K562 (cell line): ENCODE measurements around the gene TFF2. TPM values are rescaled to one million over a fixed set of nuclear protein-coding genes. Genes with fewer than 3 reads are reported as not detected.

ENCODE experiments used
- ATAC-seq: fragments of 200-7000 bp; cut with Tn5 transposase; 3 replicates; pipeline ENCODE4 v1.9.1; 2020; ENCODE audit warnings: moderate library complexity
- BruUV-seq: library from RNA; stranded (reverse); fragments of 400-500 nt; replicated peaks from 2 replicates; lab custom pipeline; 2021; lab: Mats Ljungman, UMichigan
- CTCF ChIA-PET: fragments of 300-600 bp; formaldehyde crosslinking; extraction: SDS; loops from one replicate; lab custom pipeline; 2021; ENCODE audit warnings: low intra/inter-chr PET ratio; lab: Yijun Ruan, JAX
- POLR2A ChIA-PET: fragments of 300-600, 350-650 bp; sonication (Branson Sonifier 250); formaldehyde crosslinking; extraction: SDS; loops from one replicate; lab custom pipeline; 2021; ENCODE audit warnings: antibody characterized with exemption, inconsistent platforms; lab: Yijun Ruan, JAX
- DNase-seq, 4 experiments: peaks; one replicate each; pipeline versions ENCODE4 v3.0.0 to v3.0.0-alpha.2; 2011 to 2018; ENCODE audit warnings: low spot score in 3 of 4, mixed read lengths in 3 of 4; ENCODE audit errors: extremely low read depth in 1 of 4
- FAIRE-seq: peaks from 2 replicates; lab custom pipeline; 2011; peaks lifted over from hg19 to GRCh38; lab: Jason Lieb, UNC
- H2AFZ ChIP-seq: 2 replicates; pipeline ENCODE4 v1.6.0; 2011; ENCODE audit warnings: low read depth, low read length, control low read depth, inconsistent platforms
- H3K27ac ChIP-seq: fragments of 200-600 bp; 3 replicates; pipeline ENCODE4 v1.8.0; 2011; ENCODE audit warnings: low read depth, mild to moderate bottlenecking, control low read depth, inconsistent platforms, low read length, moderate library complexity, mixed read lengths; ENCODE audit errors: extremely low read depth
- H3K27me3 ChIP-seq, 2 experiments: fragments of 300-600 bp in 1 of 2; 2 replicates in 1 of 2; 3 replicates in 1 of 2; pipeline versions ENCODE4 v1.6.0 to v1.8.0; 2011; ENCODE audit warnings: inconsistent platforms in 2 of 2, low read length in 2 of 2, mild to moderate bottlenecking in 1 of 2, mixed read lengths in 1 of 2, moderate library complexity in 1 of 2; ENCODE audit not compliant: control insufficient read depth in 2 of 2, insufficient read depth in 2 of 2
- H3K36me3 ChIP-seq: fragments of 300-600 bp; 3 replicates; pipeline ENCODE4 v1.8.0; 2011; ENCODE audit warnings: mild to moderate bottlenecking, low read length, inconsistent platforms; ENCODE audit not compliant: control insufficient read depth, insufficient read depth
- H3K4me1 ChIP-seq, 2 experiments: fragments of 200-600 bp in 1 of 2; replicated peaks in 1 of 2; 2 replicates in 1 of 2; 3 replicates in 1 of 2; pipeline versions ENCODE4 v1.5.1 to v1.8.0; 2011; ENCODE audit warnings: inconsistent platforms in 2 of 2, low read length in 2 of 2, mild to moderate bottlenecking in 1 of 2, mixed read lengths in 1 of 2, moderate library complexity in 1 of 2; ENCODE audit not compliant: control insufficient read depth in 2 of 2, insufficient read depth in 2 of 2
- H3K4me2 ChIP-seq: 2 replicates; pipeline ENCODE4 v1.6.1; 2011; ENCODE audit warnings: low read length, control low read depth, inconsistent platforms, mixed read lengths; ENCODE audit not compliant: insufficient read depth
- H3K4me3 ChIP-seq: fragments of 200-600 bp; sonication (generic), shearing (Covaris generic); 2 replicates; pipeline ENCODE4 v1.5.1; 2016; ENCODE audit warnings: control low read depth, inconsistent platforms
- H3K79me2 ChIP-seq: fragments of 200-600 bp; 3 replicates; pipeline ENCODE4 v1.8.0; 2011; ENCODE audit warnings: low read length, inconsistent platforms; ENCODE audit not compliant: control insufficient read depth, insufficient read depth
- H3K9ac ChIP-seq, 2 experiments: 2 replicates each; pipeline versions ENCODE4 v1.6.0 to v1.6.1; 2011; ENCODE audit warnings: low read depth in 2 of 2, low read length in 2 of 2, control low read depth in 1 of 2, inconsistent platforms in 1 of 2, mild to moderate bottlenecking in 1 of 2, mixed read lengths in 1 of 2; ENCODE audit not compliant: insufficient read depth in 1 of 2
- H3K9me1 ChIP-seq: one replicate; pipeline ENCODE4 v1.6.0; 2011; ENCODE audit warnings: inconsistent platforms, mild to moderate bottlenecking, low read length, moderate library complexity; ENCODE audit not compliant: control insufficient read depth, insufficient read depth
- H3K9me3 ChIP-seq: replicated peaks from 2 replicates; pipeline ENCODE4 v1.5.1; 2011; ENCODE audit warnings: low read depth, low read length, inconsistent platforms; ENCODE audit not compliant: control insufficient read depth, insufficient read depth
- H4K20me1 ChIP-seq: replicated peaks from 2 replicates; pipeline ENCODE4 v1.6.1; 2011; ENCODE audit warnings: low read length, inconsistent platforms, mixed read lengths; ENCODE audit not compliant: control insufficient read depth, insufficient read depth
- BDP1 ChIP-seq: IDR thresholded peaks from 3 replicates; pipeline ENCODE4 v1.6.1; 2011; ENCODE audit not compliant: insufficient read length, insufficient read depth
- CBFA2T2 ChIP-seq: fragments of 450-650 bp; conservative IDR thresholded peaks from 2 replicates; pipeline ENCODE4 v1.6.1; 2017; ENCODE audit warnings: mild to moderate bottlenecking
- NFATC3 ChIP-seq: fragments of 450-650 bp; IDR thresholded peaks from 2 replicates; pipeline ENCODE4 v1.6.1; 2017; ENCODE audit warnings: mild to moderate bottlenecking
- STAT5B ChIP-seq: fragments of 250-450 bp; sonication (Bioruptor Pico); IDR thresholded peaks from 2 replicates; pipeline ENCODE4 v1.8.0; 2021; ENCODE audit warnings: mild to moderate bottlenecking, inconsistent platforms
- VEZF1 ChIP-seq: fragments of 200-800 bp; sonication (Bioruptor generic); IDR thresholded peaks from 2 replicates; pipeline ENCODE4 v1.6.1; 2017; ENCODE audit warnings: missing genetic modification characterization, missing compliant biosample characterization
- ZFX ChIP-seq: sonication (generic); formaldehyde crosslinking; IDR thresholded peaks from 2 replicates; pipeline ENCODE4 v1.8.0; 2022; ENCODE audit warnings: mild to moderate bottlenecking, missing genetic modification reagents, moderate library complexity
- WGBS: fragments of 100-300 bp; shearing (Covaris generic); methylation state at CpG from one replicate; pipeline ENCODE4 v1.1.6; 2016; ENCODE audit warnings: low coverage, mixed read lengths; ENCODE audit not compliant: insufficient coverage; ENCODE audit errors: missing lambda C conversion rate; 5-methylcytosine and 5-hydroxymethylcytosine counted together
- in situ Hi-C: fragments of 300-500 bp; cut with MboI; formaldehyde crosslinking; loops from 4 replicates; pipeline ENCODE4 v1.15.0; 2018; ENCODE audit warnings: inconsistent platforms, mixed read lengths
- intact Hi-C: fragments of 100-400 bp; cut with micrococcal nuclease; formaldehyde crosslinking; loops from 2 replicates; pipeline ENCODE4 v1.14.2; 2022
- polyA plus RNA-seq, 8 experiments: library from polyadenylated mRNA; depleted of rRNA in 4 of 8; stranded (reverse) in 5 of 8; unstranded in 3 of 8; fragments of >200 nt; fragmentation: Nextera tagmentation in 2 of 8; fragmentation: Illumina TruSeq in 1 of 8; extraction: Ambion mirVana in 2 of 8; extraction: Trizol in 1 of 8; gene quantifications; 2 replicates each; pipeline versions ENCODE4 v1.2.1 to v1.2.3, GENCODE V29; 2011 to 2014; ENCODE audit warnings: inconsistent platforms in 1 of 8, missing spikeins in 1 of 8
- total RNA-seq, 7 experiments: library from RNA; depleted of rRNA in 6 of 7; stranded (reverse); fragments of >200 nt in 6 of 7; fragmentation: Illumina TruSeq in 2 of 7; extraction: Trizol in 2 of 7; gene quantifications; 2 replicates each; pipeline versions ENCODE4 v1.2.1 to v1.2.3, GENCODE V29; 2011 to 2021; ENCODE audit warnings: low replicate concordance in 1 of 7
- TF ChIP-seq, protein P1 (sequence below): sonication (generic); formaldehyde crosslinking; IDR thresholded peaks from 2 replicates; pipeline ENCODE4 v1.8.0; 2022; ENCODE audit warnings: missing genetic modification reagents, mild to moderate bottlenecking, borderline replicate concordance
- TF ChIP-seq, protein P2 (sequence below): fragments of 250-450 bp; sonication (Bioruptor Pico); IDR thresholded peaks from 2 replicates; pipeline ENCODE4 v1.5.0; 2020; ENCODE audit warnings: mild to moderate bottlenecking, borderline replicate concordance

TFF2 gene
- total and polyA plus RNA-seq, 9 of the 15 experiments (the other 6 are each of a cell fraction or from before 2014, with no cell fraction given) = not detected

DNA sequence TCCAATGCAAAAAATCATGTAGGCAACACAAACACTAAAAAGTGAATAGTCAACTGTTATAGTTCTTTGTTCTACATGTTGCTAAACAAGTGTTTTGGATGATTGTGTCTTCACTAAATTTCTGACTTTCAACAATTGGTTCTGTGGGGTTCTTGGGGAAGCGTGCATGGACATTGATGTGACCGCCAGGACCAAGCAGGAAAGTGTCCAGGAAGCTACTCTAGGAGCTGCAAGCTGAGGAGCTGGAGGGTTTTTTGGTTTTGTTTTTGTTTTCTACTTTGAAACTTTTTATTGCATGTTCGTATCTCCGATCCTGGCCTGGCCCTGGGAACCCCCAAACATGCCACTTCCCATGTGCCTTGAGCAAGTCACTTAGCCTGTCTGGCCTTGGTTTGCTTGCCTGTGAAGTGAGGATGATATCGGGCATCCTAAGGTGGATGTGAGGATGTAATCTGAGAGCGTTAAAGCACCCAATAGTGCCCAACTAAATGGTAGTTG, 37.1 kb upstream of the TFF2 start:
- H3K9me1 ChIP-seq = no peaks in the 10 kb centered on the region
- DNase-seq (no peak), FAIRE-seq (no peak), ATAC-seq (no peak)
- H3K9ac ChIP-seq = no peak overlapping the region
- no peak overlapping the region for H2AFZ ChIP-seq
- H4K20me1 ChIP-seq = no peaks in the 10 kb centered on the region
- peaks cover 12 to 39% of the 10 kb centered on the region in 2 experiments for H3K27me3 ChIP-seq
- intact Hi-C loops = no loop called here
- H3K4me1 ChIP-seq = peaks cover 13 to 16% of the 10 kb centered on the region in 2 experiments; a peak in 3 of 5 replicates
- no peaks in the 10 kb centered on the region for H3K79me2 ChIP-seq
- H3K36me3 ChIP-seq = no peaks in the 10 kb centered on the region
- WGBS = 65% methylated on average over 6 of the region's 6 CpGs
- no TSS peak for BruUV-seq
- no peak overlapping the region for H3K27ac ChIP-seq
- ChIA-PET POLR2A (interaction anchor here (1.2 kb wide), 1 partner anchor 9 kb away, joined by 5 read pairs; no protein-coding TSS in a partner anchor), CTCF (no interaction called here)
- no peak overlapping the region for H3K4me2 ChIP-seq
- no peaks in the 10 kb centered on the region for H3K9me3 ChIP-seq
- no peak overlapping the region for H3K4me3 ChIP-seq
- in situ Hi-C loops = no loop called here
- TF ChIP-seq BDP1 (no peak), CBFA2T2 (no peak), ZFX (no peak), VEZF1 (CRISPR knock-in tag) (no peak), STAT5B (CRISPR knock-in tag) (no peak), NFATC3 (no peak)
- TF ChIP-seq, protein P1, sequence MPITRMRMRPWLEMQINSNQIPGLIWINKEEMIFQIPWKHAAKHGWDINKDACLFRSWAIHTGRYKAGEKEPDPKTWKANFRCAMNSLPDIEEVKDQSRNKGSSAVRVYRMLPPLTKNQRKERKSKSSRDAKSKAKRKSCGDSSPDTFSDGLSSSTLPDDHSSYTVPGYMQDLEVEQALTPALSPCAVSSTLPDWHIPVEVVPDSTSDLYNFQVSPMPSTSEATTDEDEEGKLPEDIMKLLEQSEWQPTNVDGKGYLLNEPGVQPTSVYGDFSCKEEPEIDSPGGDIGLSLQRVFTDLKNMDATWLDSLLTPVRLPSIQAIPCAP (CRISPR knock-in tag) = no peak
- TF ChIP-seq, protein P2, sequence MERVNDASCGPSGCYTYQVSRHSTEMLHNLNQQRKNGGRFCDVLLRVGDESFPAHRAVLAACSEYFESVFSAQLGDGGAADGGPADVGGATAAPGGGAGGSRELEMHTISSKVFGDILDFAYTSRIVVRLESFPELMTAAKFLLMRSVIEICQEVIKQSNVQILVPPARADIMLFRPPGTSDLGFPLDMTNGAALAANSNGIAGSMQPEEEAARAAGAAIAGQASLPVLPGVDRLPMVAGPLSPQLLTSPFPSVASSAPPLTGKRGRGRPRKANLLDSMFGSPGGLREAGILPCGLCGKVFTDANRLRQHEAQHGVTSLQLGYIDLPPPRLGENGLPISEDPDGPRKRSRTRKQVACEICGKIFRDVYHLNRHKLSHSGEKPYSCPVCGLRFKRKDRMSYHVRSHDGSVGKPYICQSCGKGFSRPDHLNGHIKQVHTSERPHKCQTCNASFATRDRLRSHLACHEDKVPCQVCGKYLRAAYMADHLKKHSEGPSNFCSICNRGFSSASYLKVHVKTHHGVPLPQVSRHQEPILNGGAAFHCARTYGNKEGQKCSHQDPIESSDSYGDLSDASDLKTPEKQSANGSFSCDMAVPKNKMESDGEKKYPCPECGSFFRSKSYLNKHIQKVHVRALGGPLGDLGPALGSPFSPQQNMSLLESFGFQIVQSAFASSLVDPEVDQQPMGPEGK (CRISPR knock-in tag) = no peak
